ENCODE results near the gene JKAMP.

DNA sequence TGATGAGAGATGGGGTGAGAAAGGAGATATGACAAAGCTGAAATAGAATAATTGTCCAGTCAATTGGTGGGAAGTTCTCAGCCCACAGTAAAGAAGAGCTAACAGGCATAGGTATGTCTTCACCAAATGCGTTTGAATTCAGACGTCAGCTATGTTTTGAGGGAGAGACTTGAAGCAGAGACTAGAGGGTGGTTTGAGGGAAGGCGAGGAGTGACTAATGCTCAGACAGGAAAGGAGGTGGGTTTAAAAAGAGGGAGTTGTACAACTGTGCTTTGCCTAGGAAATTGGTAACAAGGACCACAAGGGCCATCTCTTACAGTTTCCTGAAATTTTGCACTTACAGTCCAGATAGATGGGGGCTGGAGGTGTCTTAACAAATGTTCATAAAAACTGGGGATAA, 6.4 kb downstream of the JKAMP start:
- no peak for TF ChIP-seq CTCF (IDR thresholded peaks at IDR 0.05)
- TF ChIP-seq POLR2AphosphoS5 (IDR thresholded peaks at IDR 0.05) = no peak

Data from upper lobe of left lung (tissue), 4 donors.